ENCODE results near the gene NSD1.

GRCh38 chr5:177189965-177190364 is 56.4 kb downstream of the NSD1 start:
- no peak for TF ChIP-seq CTCF (optimal IDR thresholded peaks at IDR 0.05 in 1 of 3, IDR thresholded peaks at IDR 0.05 in 1 of 3, conservative IDR thresholded peaks at IDR 0.05 in 1 of 3; ENCODE audit: extremely low read depth in 1 of 3, insufficient read depth in 2 of 3, low read length in 3 of 3)
- no peak for TF ChIP-seq EZH2 (IDR thresholded peaks at IDR 0.05; ENCODE audit: low read length)

Measured in keratinocyte (primary cell).